PFSK-1 (cell line): ENCODE measurements around the gene SLC43A1.

Experiments used
- FOXP2 ChIP-seq: optimal IDR thresholded peaks from 2 replicates; pipeline ENCODE3; 2011; ENCODE audit warnings: borderline replicate concordance, control low read depth, inconsistent platforms; ENCODE audit not compliant: insufficient read depth; ENCODE audit errors: extremely low read length, extremely low read depth
- POLR2AphosphoS5 ChIP-seq: IDR thresholded peaks from 2 replicates; pipeline ENCODE4 v1.6.1; 2012; ENCODE audit warnings: low read depth, mild to moderate bottlenecking, control low read depth, low read length, moderate library complexity
- SIN3A ChIP-seq: IDR thresholded peaks from 2 replicates; pipeline ENCODE4 v1.6.1; 2012; ENCODE audit warnings: mild to moderate bottlenecking, low read length, moderate library complexity, borderline replicate concordance; ENCODE audit not compliant: insufficient read depth
- TAF1 ChIP-seq: IDR thresholded peaks from 2 replicates; pipeline ENCODE4 v1.6.1; 2012; ENCODE audit warnings: low read length, control low read depth, borderline replicate concordance; ENCODE audit not compliant: insufficient read depth
- TF ChIP-seq, protein P1 (sequence below), 2 experiments: IDR thresholded peaks; 2 replicates each; pipeline versions ENCODE4 v1.6.1 to v1.8.0; 2011 to 2012; ENCODE audit warnings: low read depth in 2 of 2, low read length in 2 of 2, control low read depth in 1 of 2, inconsistent platforms in 1 of 2, mild to moderate bottlenecking in 1 of 2, moderate library complexity in 1 of 2; ENCODE audit not compliant: insufficient read depth in 1 of 2

DNA sequence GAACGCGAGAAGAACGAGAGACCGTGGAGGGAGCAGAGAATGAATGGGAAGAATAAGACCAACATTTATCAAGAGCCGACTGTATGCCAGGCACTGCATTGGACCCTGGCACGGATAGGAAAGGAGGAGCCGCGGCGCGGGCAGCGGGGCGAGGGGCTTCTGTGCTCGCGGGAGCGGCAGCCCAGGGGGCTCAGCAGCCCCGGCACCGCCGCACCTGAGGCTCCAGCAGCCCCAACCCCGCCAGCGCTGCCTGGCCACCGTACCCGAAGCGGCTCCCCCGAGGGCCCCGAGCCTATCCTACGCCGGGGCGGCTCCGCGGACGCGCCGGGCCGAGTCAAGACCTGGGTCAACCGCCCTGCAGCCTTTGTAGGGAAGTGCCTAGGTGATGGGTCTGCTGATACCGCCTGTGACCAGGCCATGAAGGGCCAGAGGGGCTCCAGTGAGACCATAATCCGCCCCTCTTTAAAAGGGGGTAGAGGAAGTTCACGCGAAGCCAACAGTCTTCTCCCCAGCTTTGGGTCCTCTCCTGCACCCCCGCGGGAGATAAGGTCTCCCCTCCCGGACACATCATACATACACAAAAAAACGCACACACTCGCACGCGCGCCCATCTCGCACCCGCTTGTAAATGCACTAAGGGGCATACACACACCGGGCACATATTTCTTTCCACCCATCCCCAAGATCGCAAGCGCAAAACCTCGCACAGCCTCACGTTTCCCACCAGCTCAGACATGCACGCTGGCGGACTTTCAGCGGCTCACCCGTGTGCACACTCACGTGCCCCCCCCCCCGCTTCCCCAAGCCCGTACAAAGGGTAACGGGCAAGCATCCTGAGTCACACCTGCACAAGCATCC, 56.1 kb downstream of the SLC43A1 start:
- TF ChIP-seq POLR2AphosphoS5 (no peak), TAF1 (no peak), FOXP2 (no peak), SIN3A (no peak)
- TF ChIP-seq, protein P1, sequence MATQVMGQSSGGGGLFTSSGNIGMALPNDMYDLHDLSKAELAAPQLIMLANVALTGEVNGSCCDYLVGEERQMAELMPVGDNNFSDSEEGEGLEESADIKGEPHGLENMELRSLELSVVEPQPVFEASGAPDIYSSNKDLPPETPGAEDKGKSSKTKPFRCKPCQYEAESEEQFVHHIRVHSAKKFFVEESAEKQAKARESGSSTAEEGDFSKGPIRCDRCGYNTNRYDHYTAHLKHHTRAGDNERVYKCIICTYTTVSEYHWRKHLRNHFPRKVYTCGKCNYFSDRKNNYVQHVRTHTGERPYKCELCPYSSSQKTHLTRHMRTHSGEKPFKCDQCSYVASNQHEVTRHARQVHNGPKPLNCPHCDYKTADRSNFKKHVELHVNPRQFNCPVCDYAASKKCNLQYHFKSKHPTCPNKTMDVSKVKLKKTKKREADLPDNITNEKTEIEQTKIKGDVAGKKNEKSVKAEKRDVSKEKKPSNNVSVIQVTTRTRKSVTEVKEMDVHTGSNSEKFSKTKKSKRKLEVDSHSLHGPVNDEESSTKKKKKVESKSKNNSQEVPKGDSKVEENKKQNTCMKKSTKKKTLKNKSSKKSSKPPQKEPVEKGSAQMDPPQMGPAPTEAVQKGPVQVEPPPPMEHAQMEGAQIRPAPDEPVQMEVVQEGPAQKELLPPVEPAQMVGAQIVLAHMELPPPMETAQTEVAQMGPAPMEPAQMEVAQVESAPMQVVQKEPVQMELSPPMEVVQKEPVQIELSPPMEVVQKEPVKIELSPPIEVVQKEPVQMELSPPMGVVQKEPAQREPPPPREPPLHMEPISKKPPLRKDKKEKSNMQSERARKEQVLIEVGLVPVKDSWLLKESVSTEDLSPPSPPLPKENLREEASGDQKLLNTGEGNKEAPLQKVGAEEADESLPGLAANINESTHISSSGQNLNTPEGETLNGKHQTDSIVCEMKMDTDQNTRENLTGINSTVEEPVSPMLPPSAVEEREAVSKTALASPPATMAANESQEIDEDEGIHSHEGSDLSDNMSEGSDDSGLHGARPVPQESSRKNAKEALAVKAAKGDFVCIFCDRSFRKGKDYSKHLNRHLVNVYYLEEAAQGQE (IDR thresholded peaks at IDR 0.05; ENCODE audit: insufficient read depth in 1 of 2, low read depth in 2 of 2, low read length in 2 of 2), result no peak
